Type B pancreatic cell (in vitro differentiated cells): Measurements from ENCODE around the gene ELAVL3. TPM values are rescaled to one million over a fixed set of nuclear protein-coding genes. Genes with fewer than 3 reads are reported as not detected.

ENCODE experiments used
- DNase-seq: peaks from one replicate; pipeline ENCODE4 v3.0.0; 2021; ENCODE audit warnings: mixed read lengths; ENCODE audit not compliant: unreplicated experiment; ENCODE audit errors: extremely low spot score
- H3K27ac Mint-ChIP-seq: 2 replicates; pipeline ENCODE4 v1.8.0; 2021; ENCODE audit warnings: mild to moderate bottlenecking, mixed read lengths
- H3K27me3 Mint-ChIP-seq: 2 replicates; pipeline ENCODE4 v1.8.0; 2021; ENCODE audit warnings: mixed read lengths
- H3K36me3 Mint-ChIP-seq: 2 replicates; pipeline ENCODE4 v1.8.0; 2021; ENCODE audit warnings: mixed read lengths
- H3K4me1 Mint-ChIP-seq: one replicate; pipeline ENCODE4 v1.8.0; 2021; ENCODE audit warnings: mixed read lengths; ENCODE audit not compliant: unreplicated experiment
- H3K4me3 Mint-ChIP-seq: 2 replicates; pipeline ENCODE4 v1.8.0; 2021; ENCODE audit warnings: mild to moderate bottlenecking, mixed read lengths
- H3K9me3 Mint-ChIP-seq: 2 replicates; pipeline ENCODE4 v1.8.0; 2021; ENCODE audit warnings: mixed read lengths
- total RNA-seq: library from RNA; stranded (reverse); gene quantifications from 2 replicates; pipeline ENCODE4 v1.2.1, GENCODE V29; 2021; ENCODE audit warnings: low replicate concordance
- TF ChIP-seq, protein P1 (sequence below): fragments of 200-600 bp; sonication (generic); conservative IDR thresholded peaks from 2 replicates; pipeline ENCODE4 v1.5.0; 2021; ENCODE audit warnings: antibody characterized with exemption, mild to moderate bottlenecking

The ELAVL3 gene
- total RNA-seq, 1 donor from 2014 or later: 3.3 TPM

DNA sequence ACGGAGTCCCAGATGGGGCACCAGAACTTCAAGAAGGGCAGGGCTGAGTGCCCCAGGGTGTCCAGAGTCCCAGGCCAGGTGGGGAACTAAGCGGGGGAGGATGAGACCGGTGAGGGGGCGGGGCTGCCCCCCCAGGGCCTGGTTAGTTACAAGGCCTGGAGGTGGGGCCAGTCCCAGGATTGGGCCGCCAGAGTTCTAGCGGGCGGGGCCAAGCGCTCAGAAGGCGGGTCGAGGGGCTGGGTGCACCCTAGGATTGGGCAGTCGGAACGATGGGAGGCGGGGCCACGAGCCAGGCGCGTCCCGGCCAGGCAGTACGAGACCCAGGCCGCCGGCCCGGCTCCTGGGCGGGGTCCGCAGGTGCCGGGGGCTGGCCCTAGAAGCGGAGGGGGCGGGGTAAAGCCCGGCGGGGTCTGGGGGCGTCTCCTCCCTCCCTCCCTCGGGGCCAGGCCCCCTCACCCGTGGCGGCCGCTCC lies 24.2 kb upstream of the ELAVL3 start:
- DNase-seq: peak; percentile 95
- Mint-ChIP-seq H3K4me1 (peaks cover 8% of the 10 kb centered on the region), H3K9me3 (no peaks in the 10 kb centered on the region), H3K4me3 (peak overlapping the region; percentile 92), H3K27me3 (no peaks in the 10 kb centered on the region), H3K27ac (peak overlapping the region; percentile 91), H3K36me3 (no peaks in the 10 kb centered on the region)
- TF ChIP-seq, protein P1, sequence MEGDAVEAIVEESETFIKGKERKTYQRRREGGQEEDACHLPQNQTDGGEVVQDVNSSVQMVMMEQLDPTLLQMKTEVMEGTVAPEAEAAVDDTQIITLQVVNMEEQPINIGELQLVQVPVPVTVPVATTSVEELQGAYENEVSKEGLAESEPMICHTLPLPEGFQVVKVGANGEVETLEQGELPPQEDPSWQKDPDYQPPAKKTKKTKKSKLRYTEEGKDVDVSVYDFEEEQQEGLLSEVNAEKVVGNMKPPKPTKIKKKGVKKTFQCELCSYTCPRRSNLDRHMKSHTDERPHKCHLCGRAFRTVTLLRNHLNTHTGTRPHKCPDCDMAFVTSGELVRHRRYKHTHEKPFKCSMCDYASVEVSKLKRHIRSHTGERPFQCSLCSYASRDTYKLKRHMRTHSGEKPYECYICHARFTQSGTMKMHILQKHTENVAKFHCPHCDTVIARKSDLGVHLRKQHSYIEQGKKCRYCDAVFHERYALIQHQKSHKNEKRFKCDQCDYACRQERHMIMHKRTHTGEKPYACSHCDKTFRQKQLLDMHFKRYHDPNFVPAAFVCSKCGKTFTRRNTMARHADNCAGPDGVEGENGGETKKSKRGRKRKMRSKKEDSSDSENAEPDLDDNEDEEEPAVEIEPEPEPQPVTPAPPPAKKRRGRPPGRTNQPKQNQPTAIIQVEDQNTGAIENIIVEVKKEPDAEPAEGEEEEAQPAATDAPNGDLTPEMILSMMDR: no peak

DNA sequence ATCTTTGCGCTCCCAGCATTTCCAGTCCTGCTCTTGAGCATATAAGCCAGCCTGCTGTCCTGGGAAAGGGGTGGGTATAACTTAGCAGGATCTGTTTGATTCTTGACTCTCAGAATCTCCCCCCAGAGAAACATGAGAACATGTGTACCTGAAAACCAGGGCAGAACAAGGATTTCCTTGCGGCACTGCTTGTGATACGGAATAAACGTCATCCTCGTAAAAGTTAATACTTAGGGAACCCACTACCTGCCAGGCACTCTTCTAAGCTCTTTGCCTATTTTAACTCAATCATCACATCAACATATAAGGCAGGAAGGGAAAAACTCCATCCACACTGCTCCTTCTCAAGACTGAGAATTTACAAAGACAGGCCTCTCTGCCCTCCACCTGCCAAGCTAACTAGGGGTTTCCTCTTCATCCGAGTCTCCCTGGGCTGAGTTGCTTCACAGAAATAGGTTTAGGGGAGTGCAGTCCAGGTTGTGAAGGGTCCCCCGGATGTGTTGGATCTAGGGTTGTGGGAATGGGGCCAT lies 23.7 kb upstream of the ELAVL3 start:
- Mint-ChIP-seq H3K9me3 (no peaks in the 10 kb centered on the region), H3K27me3 (no peaks in the 10 kb centered on the region), H3K4me3 (peak overlapping the region; percentile 92), H3K36me3 (no peaks in the 10 kb centered on the region), H3K4me1 (peaks cover 8% of the 10 kb centered on the region), H3K27ac (peak overlapping the region; percentile 91)
- DNase-seq: no peak
- TF ChIP-seq, protein P1: no peak

DNA sequence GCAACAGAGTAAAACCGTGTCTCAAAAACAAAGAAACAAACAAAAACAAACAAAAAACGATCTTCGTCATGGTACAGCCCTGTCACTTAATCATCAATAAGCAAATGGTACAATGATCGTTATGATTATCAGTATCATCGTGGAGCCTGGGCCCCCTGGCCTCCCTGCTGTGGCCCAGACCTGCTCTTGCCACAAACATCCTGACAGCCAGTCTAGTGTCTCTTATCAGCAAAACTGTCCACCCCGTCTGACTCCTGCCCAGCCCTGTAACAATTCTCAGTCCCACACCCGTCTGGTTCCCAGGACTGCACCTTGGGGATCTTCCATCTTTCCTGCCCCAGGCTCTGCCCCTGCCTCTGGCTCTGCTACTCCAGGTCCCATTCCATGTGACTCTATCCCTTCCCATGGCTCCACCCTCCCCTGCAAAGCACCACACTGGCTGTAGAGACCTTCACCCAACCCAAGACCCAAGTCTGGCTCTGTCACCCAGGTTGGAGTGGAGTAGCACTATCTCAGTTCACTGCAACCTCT lies 19.1 kb upstream of the ELAVL3 start:
- no peak for DNase-seq
- Mint-ChIP-seq H3K27me3 (no peaks in the 10 kb centered on the region), H3K4me3 (no peak overlapping the region), H3K36me3 (no peaks in the 10 kb centered on the region), H3K9me3 (no peaks in the 10 kb centered on the region), H3K27ac (no peak overlapping the region), H3K4me1 (peaks cover 7% of the 10 kb centered on the region)
- TF ChIP-seq, protein P1: no peak

DNA sequence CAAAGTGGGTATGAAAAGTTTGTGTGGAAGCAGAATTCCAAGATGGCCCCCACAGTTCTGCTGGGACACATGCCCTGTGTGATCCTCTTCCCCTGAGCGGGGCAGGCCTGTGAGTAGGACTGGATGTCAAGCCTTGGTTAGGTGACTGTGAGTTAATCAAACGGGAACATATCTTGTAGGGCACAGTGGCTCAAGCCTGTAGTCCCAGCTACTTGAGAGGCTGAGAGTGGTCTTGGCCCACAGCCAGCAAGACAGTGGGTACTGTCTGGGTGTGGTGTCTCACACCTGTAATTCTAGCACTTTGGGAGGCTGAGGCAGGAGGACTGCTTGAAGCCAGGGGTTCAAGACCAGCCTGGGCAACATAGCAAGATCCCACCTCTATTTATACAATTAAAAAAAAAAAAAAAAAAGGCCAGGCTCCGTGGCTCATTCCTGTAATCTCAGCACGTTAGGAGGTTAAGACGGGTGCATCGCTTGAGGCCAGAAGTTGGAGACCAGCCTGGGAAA lies 18.4 kb upstream of the ELAVL3 start:
- Mint-ChIP-seq H3K9me3 (no peaks in the 10 kb centered on the region), H3K4me3 (no peak overlapping the region), H3K36me3 (no peaks in the 10 kb centered on the region), H3K27ac (no peak overlapping the region), H3K27me3 (no peaks in the 10 kb centered on the region), H3K4me1 (peaks cover under 1% of the 10 kb centered on the region)
- DNase-seq: no peak
- TF ChIP-seq, protein P1: no peak

DNA sequence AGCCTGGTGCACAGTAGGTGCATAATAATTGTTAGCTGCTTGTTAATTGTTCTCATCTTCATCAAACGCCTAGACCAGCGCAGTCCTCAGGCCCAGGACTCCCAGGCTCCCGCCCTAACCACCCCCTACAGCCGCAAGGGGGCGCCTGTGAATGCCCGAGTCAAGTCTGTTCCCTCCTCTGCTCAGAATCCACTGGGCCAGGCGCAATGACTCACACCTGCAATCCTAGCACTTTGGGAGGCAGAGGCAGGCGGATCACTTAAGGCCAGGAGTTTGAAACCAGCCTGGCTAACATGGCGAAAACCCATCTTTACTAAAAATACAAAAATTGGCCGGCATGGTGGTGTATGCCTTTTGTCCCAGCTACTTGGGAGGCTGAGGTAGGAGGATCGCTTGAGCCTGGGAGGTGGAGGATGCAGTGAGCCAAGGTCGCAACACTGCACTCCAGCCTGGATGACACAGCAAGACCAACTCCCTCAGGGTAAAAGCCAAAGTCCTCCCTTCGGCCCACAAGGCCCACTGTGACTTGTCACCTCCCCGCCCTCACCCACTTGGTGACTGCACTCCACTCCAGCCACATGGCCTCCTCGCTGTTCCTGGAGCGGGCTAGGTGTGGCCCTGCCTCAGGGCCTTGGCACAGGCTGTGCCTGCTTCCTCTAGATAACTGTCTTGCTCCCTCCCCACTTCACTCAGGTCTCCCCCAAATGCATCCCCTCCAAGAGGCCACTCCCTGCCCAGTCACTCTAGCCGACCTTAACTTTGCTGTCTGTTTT lies 15.7 kb upstream of the ELAVL3 start:
- no peak overlapping the region for H3K27ac Mint-ChIP-seq
- no peaks in the 10 kb centered on the region for H3K27me3 Mint-ChIP-seq
- H3K9me3 Mint-ChIP-seq: no peaks in the 10 kb centered on the region
- H3K4me3 Mint-ChIP-seq: no peak overlapping the region
- DNase-seq: peak; percentile 83
- H3K36me3 Mint-ChIP-seq: no peaks in the 10 kb centered on the region
- no peaks in the 10 kb centered on the region for H3K4me1 Mint-ChIP-seq
- TF ChIP-seq, protein P1: peak; percentile 84
